ENCODE data around the gene KCNH8. TPM values are rescaled to one million over a fixed set of nuclear protein-coding genes. Genes with fewer than 3 reads are reported as not detected.

Gene KCNH8
- total RNA-seq, 1 donor from 2014 or later = not detected

DNA sequence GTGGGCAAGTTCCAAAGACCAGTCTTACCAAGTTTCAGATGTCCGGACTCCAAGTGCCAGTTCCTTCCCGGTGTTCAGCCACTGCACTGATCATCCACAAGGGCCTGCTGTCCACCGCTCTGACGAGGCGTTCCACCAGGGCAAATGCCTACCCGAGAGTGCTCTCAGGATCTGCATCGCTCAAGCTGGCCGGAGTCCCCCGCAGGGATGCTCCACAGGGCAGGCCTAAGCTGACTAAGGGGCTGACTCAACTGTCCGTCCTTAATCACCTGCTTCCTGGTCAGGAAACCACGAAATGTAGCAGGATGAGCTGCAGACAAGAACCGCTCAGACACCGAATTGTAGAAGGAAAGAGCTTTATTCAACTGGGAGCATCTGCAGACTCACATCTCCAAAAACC is 341.6 kb downstream of the KCNH8 start:
- DNase-seq (ENCODE audit: low read depth) (no peak), FAIRE-seq (no peak)
- Histone ChIP-seq H3K36me3 (ENCODE audit: control insufficient read depth, insufficient read depth, low read length) (no peaks in the 10 kb centered on the region), H3K27me3 (ENCODE audit: control insufficient read depth, insufficient read depth, low read length) (no peaks in the 10 kb centered on the region), H3K4me3 (ENCODE audit: low read depth, low read length) (no peak overlapping the region)
- TF ChIP-seq, protein P1, sequence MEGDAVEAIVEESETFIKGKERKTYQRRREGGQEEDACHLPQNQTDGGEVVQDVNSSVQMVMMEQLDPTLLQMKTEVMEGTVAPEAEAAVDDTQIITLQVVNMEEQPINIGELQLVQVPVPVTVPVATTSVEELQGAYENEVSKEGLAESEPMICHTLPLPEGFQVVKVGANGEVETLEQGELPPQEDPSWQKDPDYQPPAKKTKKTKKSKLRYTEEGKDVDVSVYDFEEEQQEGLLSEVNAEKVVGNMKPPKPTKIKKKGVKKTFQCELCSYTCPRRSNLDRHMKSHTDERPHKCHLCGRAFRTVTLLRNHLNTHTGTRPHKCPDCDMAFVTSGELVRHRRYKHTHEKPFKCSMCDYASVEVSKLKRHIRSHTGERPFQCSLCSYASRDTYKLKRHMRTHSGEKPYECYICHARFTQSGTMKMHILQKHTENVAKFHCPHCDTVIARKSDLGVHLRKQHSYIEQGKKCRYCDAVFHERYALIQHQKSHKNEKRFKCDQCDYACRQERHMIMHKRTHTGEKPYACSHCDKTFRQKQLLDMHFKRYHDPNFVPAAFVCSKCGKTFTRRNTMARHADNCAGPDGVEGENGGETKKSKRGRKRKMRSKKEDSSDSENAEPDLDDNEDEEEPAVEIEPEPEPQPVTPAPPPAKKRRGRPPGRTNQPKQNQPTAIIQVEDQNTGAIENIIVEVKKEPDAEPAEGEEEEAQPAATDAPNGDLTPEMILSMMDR (IDR thresholded peaks at IDR 0.05; ENCODE audit: insufficient read depth, low read length, severe bottlenecking) = no peak

DNA sequence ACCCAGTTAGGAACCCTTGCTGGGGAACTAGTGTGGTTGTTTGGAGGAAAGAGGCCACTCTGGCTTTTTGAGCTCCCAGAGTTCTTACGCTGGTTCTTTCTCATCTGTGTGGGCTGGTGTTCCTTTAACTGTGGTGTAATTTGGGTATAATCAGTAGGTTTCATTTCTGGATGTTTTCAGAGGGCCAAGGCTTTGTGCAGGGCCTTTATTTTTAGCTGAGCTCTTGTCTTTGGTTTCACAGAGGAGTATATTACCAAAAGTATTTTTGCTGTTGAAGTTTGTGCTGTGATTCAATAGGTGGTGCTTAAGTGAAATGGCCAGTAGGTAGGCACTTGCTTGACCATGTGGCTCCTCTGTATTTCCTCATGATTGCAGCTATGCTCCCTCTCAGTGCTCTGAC is 357.9 kb downstream of the KCNH8 start:
- TF ChIP-seq, protein P1 (IDR thresholded peaks at IDR 0.05; ENCODE audit: insufficient read depth, low read length, severe bottlenecking) = no peak
- no peak for FAIRE-seq
- H3K36me3 ChIP-seq (ENCODE audit: control insufficient read depth, insufficient read depth, low read length) = no peaks in the 10 kb centered on the region
- no peak overlapping the region for H3K4me3 ChIP-seq (ENCODE audit: low read depth, low read length)
- no peak for DNase-seq (ENCODE audit: low read depth)
- no peaks in the 10 kb centered on the region for H3K27me3 ChIP-seq (ENCODE audit: control insufficient read depth, insufficient read depth, low read length)

DNA sequence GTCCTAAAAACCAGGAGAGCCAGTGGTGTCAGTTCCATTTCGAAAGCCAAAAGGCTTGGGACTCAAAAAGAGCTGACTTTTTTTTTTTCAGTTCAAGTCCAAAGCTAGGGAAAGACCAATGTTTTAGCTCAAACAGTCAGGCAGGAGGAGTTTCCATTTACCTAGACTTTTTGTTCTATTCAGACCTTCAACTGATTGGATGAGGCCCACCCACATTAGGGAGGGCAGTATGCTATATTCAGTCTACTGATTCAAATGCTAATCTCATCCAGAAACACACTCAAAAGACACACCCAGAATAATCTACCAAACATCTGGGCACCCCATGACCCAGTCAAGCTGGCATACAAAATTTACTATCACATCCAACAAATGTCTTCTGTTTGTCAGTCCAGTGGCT is 374.0 kb downstream of the KCNH8 start:
- Histone ChIP-seq H3K27me3 (ENCODE audit: control insufficient read depth, insufficient read depth, low read length) (no peaks in the 10 kb centered on the region), H3K36me3 (ENCODE audit: control insufficient read depth, insufficient read depth, low read length) (no peaks in the 10 kb centered on the region), H3K4me3 (ENCODE audit: low read depth, low read length) (no peak overlapping the region)
- no peak for FAIRE-seq
- TF ChIP-seq, protein P1 (IDR thresholded peaks at IDR 0.05; ENCODE audit: insufficient read depth, low read length, severe bottlenecking) = no peak
- no peak for DNase-seq (ENCODE audit: low read depth)

DNA sequence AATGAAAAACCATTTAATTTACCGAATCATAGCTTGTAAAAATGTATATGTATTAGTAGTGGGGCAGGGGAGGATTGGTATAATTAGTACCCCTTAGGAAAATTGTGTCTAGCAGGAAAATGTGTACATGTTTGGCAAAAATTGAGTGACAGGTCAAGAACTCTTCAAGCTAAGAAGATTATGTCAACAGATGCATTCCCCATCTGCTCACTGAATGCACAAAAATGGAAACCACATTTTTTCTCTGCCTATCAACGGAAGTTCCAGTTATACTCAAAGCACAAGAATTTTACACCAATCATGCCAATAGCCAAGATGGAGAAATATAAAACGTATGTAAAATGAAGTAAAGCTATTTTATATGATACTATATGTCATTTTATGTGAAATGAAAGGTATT is 377.8 kb downstream of the KCNH8 start:
- Histone ChIP-seq H3K36me3 (ENCODE audit: control insufficient read depth, insufficient read depth, low read length) (no peaks in the 10 kb centered on the region), H3K27me3 (ENCODE audit: control insufficient read depth, insufficient read depth, low read length) (no peaks in the 10 kb centered on the region), H3K4me3 (ENCODE audit: low read depth, low read length) (no peak overlapping the region)
- FAIRE-seq (no peak), DNase-seq (ENCODE audit: low read depth) (no peak)
- TF ChIP-seq, protein P1 (IDR thresholded peaks at IDR 0.05; ENCODE audit: insufficient read depth, low read length, severe bottlenecking) = no peak

DNA sequence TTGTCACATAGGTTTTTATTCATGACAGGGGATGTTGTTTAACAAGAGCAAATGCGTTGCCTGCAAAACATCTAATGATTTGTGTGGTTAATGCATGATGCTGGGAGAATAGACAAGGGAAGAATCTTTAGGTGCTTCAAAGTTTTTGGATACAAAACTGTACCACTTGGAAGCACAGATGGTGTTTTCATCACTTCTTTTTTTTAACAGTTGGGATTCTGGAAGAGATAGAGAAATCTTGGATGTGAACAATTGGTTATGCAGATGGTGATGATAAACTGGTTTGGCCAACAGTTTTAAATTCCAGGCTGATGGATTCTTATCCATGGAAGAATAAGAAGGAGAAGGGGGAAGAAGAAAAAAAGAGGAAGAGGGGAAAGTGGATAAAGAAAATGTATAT is 379.4 kb downstream of the KCNH8 start:
- Histone ChIP-seq H3K27me3 (ENCODE audit: control insufficient read depth, insufficient read depth, low read length) (no peaks in the 10 kb centered on the region), H3K36me3 (ENCODE audit: control insufficient read depth, insufficient read depth, low read length) (no peaks in the 10 kb centered on the region), H3K4me3 (ENCODE audit: low read depth, low read length) (no peak overlapping the region)
- TF ChIP-seq, protein P1 (IDR thresholded peaks at IDR 0.05; ENCODE audit: insufficient read depth, low read length, severe bottlenecking) = no peak
- FAIRE-seq = no peak
- no peak for DNase-seq (ENCODE audit: low read depth)

DNA sequence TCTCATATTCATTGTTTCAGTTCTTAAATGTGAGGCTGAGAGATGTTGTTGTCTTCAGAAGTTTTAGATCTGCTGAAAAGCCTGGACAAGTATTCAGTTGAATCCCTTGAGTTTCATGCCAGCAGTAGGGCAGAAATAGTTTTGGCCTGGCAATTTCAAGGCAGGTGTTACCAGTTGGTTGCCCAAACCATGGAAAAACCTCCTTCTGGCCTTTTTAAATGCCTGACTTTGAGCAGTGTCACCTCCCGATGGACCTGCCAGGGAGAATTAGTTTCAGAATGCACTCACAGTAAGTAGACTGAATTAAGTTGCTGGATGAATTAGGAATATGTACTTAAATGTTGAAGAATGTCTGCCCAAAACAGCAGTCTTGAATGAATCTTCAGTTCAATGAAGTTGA is 383.1 kb downstream of the KCNH8 start:
- H3K4me3 ChIP-seq (ENCODE audit: low read depth, low read length) = no peak overlapping the region
- FAIRE-seq = no peak
- no peaks in the 10 kb centered on the region for H3K27me3 ChIP-seq (ENCODE audit: control insufficient read depth, insufficient read depth, low read length)
- no peak for DNase-seq (ENCODE audit: low read depth)
- TF ChIP-seq, protein P1 (IDR thresholded peaks at IDR 0.05; ENCODE audit: insufficient read depth, low read length, severe bottlenecking) = no peak
- H3K36me3 ChIP-seq (ENCODE audit: control insufficient read depth, insufficient read depth, low read length) = no peaks in the 10 kb centered on the region

Data from bronchial epithelial cell (primary cell).